ENCODE results near the gene CLCN2. TPM values are rescaled to one million over a fixed set of nuclear protein-coding genes. Genes with fewer than 3 reads are reported as not detected.

Gene CLCN2
- total and polyA plus RNA-seq, 2 of the 4 experiments (the other 2 are of a cell fraction), result 2.9 to 5.8 TPM

DNA sequence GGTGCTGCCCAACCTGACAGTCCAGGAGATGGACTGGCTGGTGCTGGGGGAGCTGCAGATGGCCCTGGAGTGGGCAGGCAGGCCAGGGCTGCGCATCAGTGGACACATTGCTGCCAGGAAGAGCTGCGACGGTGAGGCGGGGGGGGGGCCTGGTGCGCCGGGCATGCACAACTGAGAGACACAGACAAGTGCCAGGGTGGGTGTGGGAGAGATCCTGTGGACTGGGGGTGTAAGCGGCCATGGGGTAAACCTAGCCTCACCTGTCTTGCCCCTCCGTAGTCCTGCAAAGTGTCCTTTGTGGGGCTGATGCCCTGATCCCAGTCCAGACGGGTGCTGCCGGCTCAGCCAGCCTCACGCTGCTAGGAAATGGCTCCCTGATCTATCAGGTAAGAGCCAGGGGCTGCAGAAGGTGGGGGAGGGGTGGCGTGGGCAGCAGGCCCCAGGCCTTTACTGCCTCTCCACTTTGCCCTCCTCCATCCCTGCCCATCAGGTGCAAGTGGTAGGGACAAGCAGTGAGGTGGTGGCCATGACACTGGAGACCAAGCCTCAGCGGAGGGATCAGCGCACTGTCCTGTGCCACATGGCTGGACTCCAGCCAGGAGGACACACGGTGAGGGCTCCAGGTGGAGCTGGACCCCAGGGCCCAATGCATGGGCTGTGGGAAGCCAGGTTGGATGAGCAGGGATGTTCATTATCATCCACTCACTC, 21.8 kb upstream of the CLCN2 start:
- Histone ChIP-seq H3K79me1 (ENCODE audit: low read depth in 1 of 2, low read length in 2 of 2) (no peaks in the 10 kb centered on the region), H3K56ac (ENCODE audit: extremely low read depth, insufficient read depth, low read length) (no peak overlapping the region), H2AK9ac (replicated peaks; ENCODE audit: low read depth, low read length, poor library complexity) (no peak overlapping the region), H3K18ac (ENCODE audit: low read depth, low read length) (no peak overlapping the region), H3K23ac (ENCODE audit: low read depth, low read length) (no peak overlapping the region), H4K91ac (ENCODE audit: insufficient read depth, low read depth, low read length) (no peak overlapping the region), H4K5ac (ENCODE audit: low read depth, low read length) (no peak overlapping the region), H4K20me1 (ENCODE audit: insufficient read depth, low read length) (no peaks in the 10 kb centered on the region), H2AFZ (replicated peaks; ENCODE audit: low read length, poor library complexity) (no peak overlapping the region), H2BK20ac (ENCODE audit: low read depth, low read length) (no peak overlapping the region), H3K4me3 (ENCODE audit: insufficient read depth, low read depth, low read length) (no peak overlapping the region), H2BK5ac (ENCODE audit: low read depth, low read length, poor library complexity, severe bottlenecking) (no peak overlapping the region), H3K27ac (ENCODE audit: insufficient read depth, low read length) (no peak overlapping the region), H2AK5ac (ENCODE audit: low read depth, low read length) (no peak overlapping the region), H3K9ac (ENCODE audit: low read depth, low read length) (no peak overlapping the region), H3K4ac (ENCODE audit: low read depth, low read length) (no peak overlapping the region), H2BK15ac (ENCODE audit: low read depth, low read length) (no peak overlapping the region), H3K4me2 (ENCODE audit: low read depth, low read length) (no peak overlapping the region), H3K9me1 (ENCODE audit: insufficient read depth, low read length) (no peaks in the 10 kb centered on the region), H3K14ac (replicated peaks; ENCODE audit: low read depth, low read length) (no peak overlapping the region), H2BK120ac (ENCODE audit: low read depth, low read length) (no peak overlapping the region), H3K36me3 (ENCODE audit: control insufficient read depth, insufficient read depth, low read length) (no peaks in the 10 kb centered on the region), H3K27me3 (ENCODE audit: control insufficient read depth, insufficient read depth, low read length) (peaks cover 72% of the 10 kb centered on the region), H3K4me1 (ENCODE audit: control insufficient read depth, insufficient read depth, low read length) (peaks cover 2% of the 10 kb centered on the region; the same call in 1 of the 2 replicates), H4K8ac (ENCODE audit: low read depth in 2 of 2, low read length in 2 of 2) (no peak overlapping the region), H3K9me3 (ENCODE audit: control insufficient read depth, insufficient read depth, low read length) (no peaks in the 10 kb centered on the region)
- DNase-seq (no peak), ATAC-seq (ENCODE audit: low read depth) (no peak)
- WGBS, 2 experiments (ENCODE audit: extremely low coverage in 2 of 2, insufficient read length in 1 of 2), result 100% methylated on average over 1 of the region's 15 CpGs; no CpG with 5 or more reads in 1 of the 2 experiments
- TF ChIP-seq, protein P1, sequence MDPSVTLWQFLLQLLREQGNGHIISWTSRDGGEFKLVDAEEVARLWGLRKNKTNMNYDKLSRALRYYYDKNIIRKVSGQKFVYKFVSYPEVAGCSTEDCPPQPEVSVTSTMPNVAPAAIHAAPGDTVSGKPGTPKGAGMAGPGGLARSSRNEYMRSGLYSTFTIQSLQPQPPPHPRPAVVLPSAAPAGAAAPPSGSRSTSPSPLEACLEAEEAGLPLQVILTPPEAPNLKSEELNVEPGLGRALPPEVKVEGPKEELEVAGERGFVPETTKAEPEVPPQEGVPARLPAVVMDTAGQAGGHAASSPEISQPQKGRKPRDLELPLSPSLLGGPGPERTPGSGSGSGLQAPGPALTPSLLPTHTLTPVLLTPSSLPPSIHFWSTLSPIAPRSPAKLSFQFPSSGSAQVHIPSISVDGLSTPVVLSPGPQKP (IDR thresholded peaks at IDR 0.05; ENCODE audit: borderline replicate concordance, low read depth, low read length), result no peak
- TF ChIP-seq SMC3 (IDR thresholded peaks at IDR 0.05; ENCODE audit: low read depth, low read length) (no peak), RAD21 (IDR thresholded peaks at IDR 0.05; ENCODE audit: low read length) (no peak), POLR2A (IDR thresholded peaks at IDR 0.05; ENCODE audit: low read depth, low read length) (no peak), CEBPB (IDR thresholded peaks at IDR 0.05; ENCODE audit: low read depth, low read length) (no peak)
- TF ChIP-seq, protein P2, sequence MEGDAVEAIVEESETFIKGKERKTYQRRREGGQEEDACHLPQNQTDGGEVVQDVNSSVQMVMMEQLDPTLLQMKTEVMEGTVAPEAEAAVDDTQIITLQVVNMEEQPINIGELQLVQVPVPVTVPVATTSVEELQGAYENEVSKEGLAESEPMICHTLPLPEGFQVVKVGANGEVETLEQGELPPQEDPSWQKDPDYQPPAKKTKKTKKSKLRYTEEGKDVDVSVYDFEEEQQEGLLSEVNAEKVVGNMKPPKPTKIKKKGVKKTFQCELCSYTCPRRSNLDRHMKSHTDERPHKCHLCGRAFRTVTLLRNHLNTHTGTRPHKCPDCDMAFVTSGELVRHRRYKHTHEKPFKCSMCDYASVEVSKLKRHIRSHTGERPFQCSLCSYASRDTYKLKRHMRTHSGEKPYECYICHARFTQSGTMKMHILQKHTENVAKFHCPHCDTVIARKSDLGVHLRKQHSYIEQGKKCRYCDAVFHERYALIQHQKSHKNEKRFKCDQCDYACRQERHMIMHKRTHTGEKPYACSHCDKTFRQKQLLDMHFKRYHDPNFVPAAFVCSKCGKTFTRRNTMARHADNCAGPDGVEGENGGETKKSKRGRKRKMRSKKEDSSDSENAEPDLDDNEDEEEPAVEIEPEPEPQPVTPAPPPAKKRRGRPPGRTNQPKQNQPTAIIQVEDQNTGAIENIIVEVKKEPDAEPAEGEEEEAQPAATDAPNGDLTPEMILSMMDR (conservative IDR thresholded peaks at IDR 0.05; ENCODE audit: low read depth, low read length), result no peak
- intact Hi-C loops (cut with micrococcal nuclease) (no loop called here), dilution Hi-C loops (cut with HindIII; ENCODE audit: low sequenced_read_pairs, unreplicated experiment) (no loop called here), in situ Hi-C loops (cut with MboI; ENCODE audit: low sequenced_read_pairs) (no loop called here)
- POLR2A ChIA-PET (ENCODE audit: unreplicated experiment), result no interaction called here
- CTCF ChIA-PET, result interaction anchor here (2.1 kb wide), 1 partner anchor 12 kb away, joined by 9 read pairs; no protein-coding TSS in a partner anchor
- BruUV-seq (replicated peaks), result no TSS peak

Data from IMR-90 (cell line).